H9 (cell line): Measurements from ENCODE around the gene DSC1. TPM values are rescaled to one million over a fixed set of nuclear protein-coding genes. Genes with fewer than 3 reads are reported as not detected.

Experiments
- DNase-seq: peaks from one replicate; pipeline ENCODE4 v3.0.0-alpha.2; 2017
- H2AFZ ChIP-seq: one replicate; pipeline ENCODE4 v1.6.1; 2013; ENCODE audit warnings: mild to moderate bottlenecking, low read length, control low read depth, moderate library complexity
- H2AK5ac ChIP-seq: 2 replicates; pipeline ENCODE4 v1.6.1; 2013; ENCODE audit warnings: low read length, control low read depth, mixed read lengths; ENCODE audit not compliant: insufficient read length
- H2BK120ac ChIP-seq: one replicate; pipeline ENCODE4 v1.6.1; 2013; ENCODE audit warnings: low read depth, mild to moderate bottlenecking, low read length, control low read depth, inconsistent platforms; ENCODE audit not compliant: poor library complexity, severe bottlenecking
- H2BK12ac ChIP-seq: 2 replicates; pipeline ENCODE4 v1.6.1; 2013; ENCODE audit warnings: low read length, control low read depth, mixed read lengths, low read depth; ENCODE audit not compliant: insufficient read length
- H2BK15ac ChIP-seq: 2 replicates; pipeline ENCODE4 v1.6.1; 2013; ENCODE audit warnings: low read depth, low read length, control low read depth
- H2BK20ac ChIP-seq: one replicate; pipeline ENCODE4 v1.6.1; 2013; ENCODE audit warnings: low read depth, mild to moderate bottlenecking, low read length, control low read depth, inconsistent platforms; ENCODE audit not compliant: poor library complexity, severe bottlenecking
- H2BK5ac ChIP-seq: 2 replicates; pipeline ENCODE4 v1.6.1; 2013; ENCODE audit warnings: low read length, control low read depth, mixed read lengths; ENCODE audit not compliant: insufficient read length
- H3K14ac ChIP-seq: 2 replicates; pipeline ENCODE4 v1.6.1; 2013; ENCODE audit warnings: low read length, control low read depth; ENCODE audit not compliant: insufficient read depth
- H3K18ac ChIP-seq: 2 replicates; pipeline ENCODE4 v1.6.1; 2013; ENCODE audit warnings: low read depth, mild to moderate bottlenecking, mixed read lengths, low read length, control low read depth; ENCODE audit not compliant: insufficient read length
- H3K23ac ChIP-seq: 2 replicates; pipeline ENCODE4 v1.6.1; 2013; ENCODE audit warnings: low read length, control low read depth, mixed read lengths, low read depth; ENCODE audit not compliant: insufficient read length
- H3K23me2 ChIP-seq: 2 replicates; pipeline ENCODE4 v1.6.1; 2013; ENCODE audit warnings: low read depth, mild to moderate bottlenecking, mixed read lengths, low read length, control low read depth; ENCODE audit not compliant: insufficient read length, poor library complexity, severe bottlenecking
- H3K27ac ChIP-seq: 2 replicates; pipeline ENCODE4 v1.5.1; 2013; ENCODE audit warnings: low read length, control low read depth, mixed read lengths, low read depth; ENCODE audit not compliant: insufficient read length
- H3K27me3 ChIP-seq: 2 replicates; pipeline ENCODE4 v1.6.1; 2013; ENCODE audit warnings: low read length, control low read depth, inconsistent platforms; ENCODE audit not compliant: insufficient read depth
- H3K4ac ChIP-seq: 2 replicates; pipeline ENCODE4 v1.6.1; 2013; ENCODE audit warnings: low read depth, mild to moderate bottlenecking, control low read depth, inconsistent platforms, low read length, moderate library complexity
- H3K4me1 ChIP-seq: 2 replicates; pipeline ENCODE4 v1.6.1; 2013; ENCODE audit warnings: low read length, control low read depth, inconsistent platforms; ENCODE audit not compliant: insufficient read depth
- H3K4me2 ChIP-seq: 2 replicates; pipeline ENCODE4 v1.6.1; 2013; ENCODE audit warnings: low read length, control low read depth, mixed read lengths; ENCODE audit not compliant: insufficient read length, insufficient read depth
- H3K56ac ChIP-seq: 2 replicates; pipeline ENCODE4 v1.6.1; 2013; ENCODE audit warnings: low read depth, mild to moderate bottlenecking, mixed read lengths, low read length, control low read depth; ENCODE audit not compliant: insufficient read length
- H3K79me1 ChIP-seq: 2 replicates; pipeline ENCODE4 v1.6.1; 2013; ENCODE audit warnings: low read depth, mild to moderate bottlenecking, moderate library complexity, low read length, control low read depth, inconsistent platforms; ENCODE audit not compliant: insufficient read depth, poor library complexity, severe bottlenecking
- H3K79me2 ChIP-seq: 2 replicates; pipeline ENCODE4 v1.6.1; 2013; ENCODE audit warnings: low read length, control low read depth, inconsistent platforms; ENCODE audit not compliant: insufficient read depth
- H3K9ac ChIP-seq: 2 replicates; pipeline ENCODE4 v1.6.1; 2013; ENCODE audit warnings: low read length, control low read depth, mixed read lengths; ENCODE audit not compliant: insufficient read length; ENCODE audit errors: extremely low read depth
- H3K9me3 ChIP-seq: one replicate; pipeline ENCODE4 v1.6.1; 2013; ENCODE audit warnings: low read depth, low read length, inconsistent platforms; ENCODE audit not compliant: control insufficient read depth
- H3T11ph ChIP-seq: one replicate; pipeline ENCODE4 v1.6.1; 2013; ENCODE audit warnings: mild to moderate bottlenecking, low read length, control low read depth, inconsistent platforms
- H4K20me1 ChIP-seq: one replicate; pipeline ENCODE4 v1.6.1; 2013; ENCODE audit not compliant: control insufficient read depth, insufficient read length, insufficient read depth
- H4K5ac ChIP-seq: 2 replicates; pipeline ENCODE4 v1.6.1; 2013; ENCODE audit warnings: low read depth, mild to moderate bottlenecking, mixed read lengths, low read length, control low read depth; ENCODE audit not compliant: insufficient read length
- H4K8ac ChIP-seq: replicated peaks from 2 replicates; pipeline ENCODE4 v1.6.1; 2013; ENCODE audit warnings: low read length, control low read depth, mixed read lengths, low read depth; ENCODE audit not compliant: insufficient read length
- H4K91ac ChIP-seq: 2 replicates; pipeline ENCODE4 v1.6.1; 2013; ENCODE audit warnings: low read depth, mild to moderate bottlenecking, moderate library complexity, mixed read lengths, low read length, control low read depth; ENCODE audit not compliant: insufficient read length
- H3K27ac Mint-ChIP-seq, 3 experiments: 2 replicates in 2 of 3; 3 replicates in 1 of 3; pipeline ENCODE4 v1.8.0; 2020 to 2021; ENCODE audit warnings: mixed read lengths in 3 of 3, mild to moderate bottlenecking in 1 of 3, moderate library complexity in 1 of 3
- H3K27me3 Mint-ChIP-seq: 2 replicates; pipeline ENCODE4 v1.8.0; 2021; ENCODE audit warnings: low read depth, mild to moderate bottlenecking, moderate library complexity, mixed read lengths
- H3K36me3 Mint-ChIP-seq, 3 experiments: 2 replicates in 2 of 3; 3 replicates in 1 of 3; pipeline ENCODE4 v1.8.0; 2020 to 2021; ENCODE audit warnings: low read depth in 3 of 3, mixed read lengths in 3 of 3; ENCODE audit not compliant: insufficient read depth in 1 of 3
- H3K4me1 Mint-ChIP-seq, 2 experiments: 2 replicates each; pipeline ENCODE4 v1.8.0; 2020; ENCODE audit warnings: mixed read lengths in 2 of 2
- H3K4me3 Mint-ChIP-seq, 2 experiments: 2 replicates in 1 of 2; 3 replicates in 1 of 2; pipeline ENCODE4 v1.8.0; 2020 to 2021; ENCODE audit warnings: mild to moderate bottlenecking in 2 of 2, mixed read lengths in 2 of 2, moderate library complexity in 1 of 2
- H3K9me3 Mint-ChIP-seq, 2 experiments: 2 replicates in 1 of 2; 3 replicates in 1 of 2; pipeline ENCODE4 v1.8.0; 2020; ENCODE audit warnings: mild to moderate bottlenecking in 2 of 2, mixed read lengths in 2 of 2, moderate library complexity in 1 of 2
- CTCF ChIP-seq: fragments of 200-600 bp; sonication (generic); conservative IDR thresholded peaks from 3 replicates; pipeline ENCODE4 v1.8.0; 2021; ENCODE audit warnings: antibody characterized with exemption, mild to moderate bottlenecking
- WGBS: extraction: QIAGEN DNeasy Blood & Tissue Kit; methylation state at CpG from one replicate; pipeline ENCODE4 v1.1.7; 2013; ENCODE audit warnings: missing lambda C conversion rate, low lambda C conversion rate, mixed read lengths; ENCODE audit not compliant: insufficient read length; ENCODE audit errors: extremely low coverage; 5-methylcytosine and 5-hydroxymethylcytosine counted together
- total RNA-seq: library from RNA; stranded (reverse); gene quantifications from 2 replicates; pipeline ENCODE4 v1.2.1, GENCODE V29; 2021

DSC1 gene
- total RNA-seq, 1 experiment from 2014 or later: not detected

GRCh38 chr18:31093294-31093693 is 69.4 kb downstream of the DSC1 start:
- no peak overlapping the region for H3K56ac ChIP-seq
- no CpG with 5 or more reads among the region's 3 CpGs for WGBS
- no peak overlapping the region for H2BK15ac ChIP-seq
- H3K9me3 ChIP-seq: no peaks in the 10 kb centered on the region
- no peak overlapping the region for H3K18ac ChIP-seq
- no peak overlapping the region for H4K5ac ChIP-seq
- no peaks in the 10 kb centered on the region for H3K27me3 Mint-ChIP-seq
- no peak overlapping the region for H3K4ac ChIP-seq
- H3K79me2 ChIP-seq: peaks cover 4% of the 10 kb centered on the region; the same call in 1 of the 2 replicates
- peaks cover 12 to 43% (median 33%) of the 10 kb centered on the region in 3 experiments for H3K36me3 Mint-ChIP-seq
- no peak overlapping the region for H2BK12ac ChIP-seq
- H4K91ac ChIP-seq: no peak overlapping the region
- H4K20me1 ChIP-seq: no peaks in the 10 kb centered on the region
- H3K4me2 ChIP-seq: no peak overlapping the region
- no peaks in the 10 kb centered on the region for H3K27me3 ChIP-seq
- no peaks in the 10 kb centered on the region for H3K4me1 ChIP-seq
- H3K4me3 Mint-ChIP-seq: no peak overlapping the region
- no peak overlapping the region for H3K9ac ChIP-seq
- no peak overlapping the region for H2BK5ac ChIP-seq
- no peak overlapping the region for H3K23ac ChIP-seq
- H4K8ac ChIP-seq: no peak overlapping the region
- H3K27ac ChIP-seq: no peak overlapping the region
- H3K9me3 Mint-ChIP-seq: peaks cover 0 to 4% of the 10 kb centered on the region in 2 experiments; a peak in 1 of 5 replicates
- no peak overlapping the region for H2AFZ ChIP-seq
- TF ChIP-seq CTCF: no peak
- H3K14ac ChIP-seq: no peak overlapping the region
- peaks cover 9 to 12% of the 10 kb centered on the region in 2 experiments for H3K4me1 Mint-ChIP-seq
- H3K23me2 ChIP-seq: no peaks in the 10 kb centered on the region
- no peak overlapping the region for H2AK5ac ChIP-seq
- no peak overlapping the region for H2BK20ac ChIP-seq
- H3K27ac Mint-ChIP-seq: no peak overlapping the region
- DNase-seq: no peak
- H3T11ph ChIP-seq: no peak overlapping the region
- H3K79me1 ChIP-seq: no peaks in the 10 kb centered on the region
- no peak overlapping the region for H2BK120ac ChIP-seq
